ENCODE measurements around the gene KNSTRN. TPM values are rescaled to one million over a fixed set of nuclear protein-coding genes. Genes with fewer than 3 reads are reported as not detected.

The KNSTRN gene
- polyA plus RNA-seq, 1 donor (not counting 4 experiments of a cell fraction or from before 2014, with no cell fraction given), result 42.4 TPM

DNA sequence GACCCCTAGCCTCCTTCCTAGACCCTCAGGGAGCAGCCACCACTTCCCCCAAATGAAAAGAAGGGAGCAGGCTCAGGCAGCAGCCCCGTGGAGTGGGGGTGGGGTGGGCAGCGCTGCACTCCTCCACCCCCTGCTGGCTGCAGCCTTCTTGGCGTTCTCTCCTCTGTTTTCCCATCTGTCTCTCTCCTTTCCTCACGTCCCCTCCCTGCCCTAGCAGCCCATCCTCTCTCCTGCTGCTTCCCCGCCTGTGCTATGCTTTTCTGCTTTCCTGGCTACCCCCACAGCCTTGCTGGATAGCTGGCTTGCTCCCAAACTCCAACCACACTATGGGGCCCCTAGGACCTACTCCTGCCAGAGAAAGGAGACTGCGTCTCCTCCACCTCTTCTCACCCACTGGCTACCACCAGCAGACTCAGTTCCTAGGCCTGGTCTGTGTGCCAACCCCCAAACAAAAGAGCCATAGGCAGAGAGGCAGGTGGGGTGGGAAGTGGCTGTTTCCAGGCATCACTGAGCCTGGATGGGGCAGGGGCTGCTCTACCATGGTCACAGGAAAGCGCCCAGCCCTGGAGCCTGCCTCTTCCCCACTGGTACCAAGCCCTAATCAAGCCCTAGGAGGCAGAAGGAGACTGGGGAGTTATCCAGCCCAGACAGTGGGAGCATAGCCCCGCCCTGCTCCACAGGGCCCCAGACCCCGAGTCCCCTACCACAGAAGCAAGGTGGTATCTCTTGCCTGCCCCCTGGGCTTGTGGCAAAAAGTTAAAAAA is 27.9 kb upstream of the KNSTRN start:
- H3K27ac ChIP-seq (ENCODE audit: control insufficient read depth, insufficient read depth, low read length), result no peak overlapping the region
- no peaks in the 10 kb centered on the region for H3K79me2 ChIP-seq (ENCODE audit: control insufficient read depth, insufficient read depth, low read length)
- no peaks in the 10 kb centered on the region for H3K9me1 ChIP-seq (ENCODE audit: control insufficient read depth, extremely low read depth, insufficient read depth, low read length)
- H3K9ac ChIP-seq (ENCODE audit: control insufficient read depth, extremely low read depth, insufficient read depth, low read length), result no peak overlapping the region
- dilution Hi-C loops (cut with MboI; ENCODE audit: extremely low pct_ligation_motif_present, low sequenced_read_pairs), result no loop called here
- no peaks in the 10 kb centered on the region for H3K36me3 ChIP-seq (ENCODE audit: control insufficient read depth in 2 of 2, extremely low read depth in 1 of 2, insufficient read depth in 2 of 2, low read length in 2 of 2)
- H3K9me3 ChIP-seq (ENCODE audit: control insufficient read depth, low read depth, low read length), result no peaks in the 10 kb centered on the region
- DNase-seq (ENCODE audit: low read depth, low spot score), result no peak
- H3K4me3 ChIP-seq (ENCODE audit: control insufficient read depth in 2 of 3, extremely low read depth in 1 of 3, insufficient read depth in 2 of 3, low read depth in 1 of 3, low read length in 3 of 3), result no peak overlapping the region
- no peaks in the 10 kb centered on the region for H4K20me1 ChIP-seq (ENCODE audit: control insufficient read depth, extremely low read depth, insufficient read depth, low read length)
- peaks cover 18% of the 10 kb centered on the region for H3K4me1 ChIP-seq (ENCODE audit: control insufficient read depth, extremely low read depth, insufficient read depth, low read length)
- H2AFZ ChIP-seq (ENCODE audit: control insufficient read depth, low read length), result no peak overlapping the region
- TF ChIP-seq, protein P1, sequence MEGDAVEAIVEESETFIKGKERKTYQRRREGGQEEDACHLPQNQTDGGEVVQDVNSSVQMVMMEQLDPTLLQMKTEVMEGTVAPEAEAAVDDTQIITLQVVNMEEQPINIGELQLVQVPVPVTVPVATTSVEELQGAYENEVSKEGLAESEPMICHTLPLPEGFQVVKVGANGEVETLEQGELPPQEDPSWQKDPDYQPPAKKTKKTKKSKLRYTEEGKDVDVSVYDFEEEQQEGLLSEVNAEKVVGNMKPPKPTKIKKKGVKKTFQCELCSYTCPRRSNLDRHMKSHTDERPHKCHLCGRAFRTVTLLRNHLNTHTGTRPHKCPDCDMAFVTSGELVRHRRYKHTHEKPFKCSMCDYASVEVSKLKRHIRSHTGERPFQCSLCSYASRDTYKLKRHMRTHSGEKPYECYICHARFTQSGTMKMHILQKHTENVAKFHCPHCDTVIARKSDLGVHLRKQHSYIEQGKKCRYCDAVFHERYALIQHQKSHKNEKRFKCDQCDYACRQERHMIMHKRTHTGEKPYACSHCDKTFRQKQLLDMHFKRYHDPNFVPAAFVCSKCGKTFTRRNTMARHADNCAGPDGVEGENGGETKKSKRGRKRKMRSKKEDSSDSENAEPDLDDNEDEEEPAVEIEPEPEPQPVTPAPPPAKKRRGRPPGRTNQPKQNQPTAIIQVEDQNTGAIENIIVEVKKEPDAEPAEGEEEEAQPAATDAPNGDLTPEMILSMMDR (optimal IDR thresholded peaks at IDR 0.05 in 1 of 3, IDR thresholded peaks at IDR 0.05 in 1 of 3, conservative IDR thresholded peaks at IDR 0.05 in 1 of 3; ENCODE audit: extremely low read depth in 1 of 3, insufficient read depth in 2 of 3, low read length in 3 of 3), result peak; percentile 50 to 73 (median 68)
- TF ChIP-seq EZH2 (IDR thresholded peaks at IDR 0.05; ENCODE audit: low read length), result no peak
- no peak overlapping the region for H3K4me2 ChIP-seq (ENCODE audit: control insufficient read depth, extremely low read depth, insufficient read depth, low read depth, low read length)
- no peak for FAIRE-seq
- no peaks in the 10 kb centered on the region for H3K27me3 ChIP-seq (ENCODE audit: control insufficient read depth, extremely low read depth, insufficient read depth, low read length)

DNA sequence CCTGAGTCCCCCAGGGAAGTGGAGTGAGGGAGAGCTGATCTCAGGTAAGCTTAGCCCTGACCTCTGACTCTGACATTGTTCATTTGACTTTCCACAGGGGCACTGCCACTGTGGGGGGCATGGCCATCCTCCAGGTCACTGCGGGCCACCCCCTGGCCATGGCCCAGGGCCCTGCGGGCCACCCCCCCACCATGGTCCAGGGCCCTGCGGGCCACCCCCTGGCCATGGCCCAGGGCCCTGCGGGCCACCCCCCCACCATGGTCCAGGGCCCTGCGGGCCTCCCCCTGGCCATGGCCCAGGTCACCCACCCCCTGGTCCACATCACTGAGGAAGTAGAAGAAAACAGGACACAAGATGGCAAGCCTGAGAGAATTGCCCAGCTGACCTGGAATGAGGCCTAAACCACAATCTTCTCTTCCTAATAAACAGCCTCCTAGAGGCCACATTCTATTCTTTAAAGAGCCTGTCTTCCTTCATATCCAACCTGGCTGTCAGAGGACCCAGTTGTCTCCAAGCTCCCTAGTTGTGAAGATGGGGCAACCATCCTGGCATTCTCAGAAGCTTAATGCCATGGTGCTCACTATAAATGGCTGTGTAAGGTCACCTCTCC is 26.4 kb upstream of the KNSTRN start:
- no peaks in the 10 kb centered on the region for H3K9me3 ChIP-seq (ENCODE audit: control insufficient read depth, low read depth, low read length)
- H3K27me3 ChIP-seq (ENCODE audit: control insufficient read depth, extremely low read depth, insufficient read depth, low read length), result no peaks in the 10 kb centered on the region
- H3K36me3 ChIP-seq (ENCODE audit: control insufficient read depth in 2 of 2, extremely low read depth in 1 of 2, insufficient read depth in 2 of 2, low read length in 2 of 2), result no peaks in the 10 kb centered on the region
- H2AFZ ChIP-seq (ENCODE audit: control insufficient read depth, low read length), result no peak overlapping the region
- no peaks in the 10 kb centered on the region for H3K9me1 ChIP-seq (ENCODE audit: control insufficient read depth, extremely low read depth, insufficient read depth, low read length)
- no peak overlapping the region for H3K4me2 ChIP-seq (ENCODE audit: control insufficient read depth, extremely low read depth, insufficient read depth, low read depth, low read length)
- H3K4me3 ChIP-seq (ENCODE audit: control insufficient read depth in 2 of 3, extremely low read depth in 1 of 3, insufficient read depth in 2 of 3, low read depth in 1 of 3, low read length in 3 of 3), result no peak overlapping the region
- no peak overlapping the region for H3K27ac ChIP-seq (ENCODE audit: control insufficient read depth, insufficient read depth, low read length)
- peaks cover 31% of the 10 kb centered on the region for H3K4me1 ChIP-seq (ENCODE audit: control insufficient read depth, extremely low read depth, insufficient read depth, low read length)
- no peak for TF ChIP-seq EZH2 (IDR thresholded peaks at IDR 0.05; ENCODE audit: low read length)
- TF ChIP-seq, protein P1 (optimal IDR thresholded peaks at IDR 0.05 in 1 of 3, IDR thresholded peaks at IDR 0.05 in 1 of 3, conservative IDR thresholded peaks at IDR 0.05 in 1 of 3; ENCODE audit: extremely low read depth in 1 of 3, insufficient read depth in 2 of 3, low read length in 3 of 3), result no peak
- no peaks in the 10 kb centered on the region for H4K20me1 ChIP-seq (ENCODE audit: control insufficient read depth, extremely low read depth, insufficient read depth, low read length)
- dilution Hi-C loops (cut with MboI; ENCODE audit: extremely low pct_ligation_motif_present, low sequenced_read_pairs), result no loop called here
- no peaks in the 10 kb centered on the region for H3K79me2 ChIP-seq (ENCODE audit: control insufficient read depth, insufficient read depth, low read length)
- no peak overlapping the region for H3K9ac ChIP-seq (ENCODE audit: control insufficient read depth, extremely low read depth, insufficient read depth, low read length)
- no peak for DNase-seq (ENCODE audit: low read depth, low spot score)
- no peak for FAIRE-seq

Data from keratinocyte (primary cell).